K562 (cell line): ENCODE results near the gene IP6K1. TPM values are rescaled to one million over a fixed set of nuclear protein-coding genes. Genes with fewer than 3 reads are reported as not detected.
A peak's percentile ranks its signal among the peaks of the same experiment; 100 is the strongest.

Experiments used
- ATAC-seq: fragments of 200-7000 bp; cut with Tn5 transposase; 3 replicates; pipeline ENCODE4 v1.9.1; 2020; ENCODE audit warnings: moderate library complexity
- BruUV-seq: library from RNA; stranded (reverse); fragments of 400-500 nt; replicated peaks from 2 replicates; lab custom pipeline; 2021; lab: Mats Ljungman, UMichigan
- CTCF ChIA-PET: fragments of 300-600 bp; formaldehyde crosslinking; extraction: SDS; loops from one replicate; lab custom pipeline; 2021; ENCODE audit warnings: low intra/inter-chr PET ratio; lab: Yijun Ruan, JAX
- POLR2A ChIA-PET: fragments of 300-600, 350-650 bp; sonication (Branson Sonifier 250); formaldehyde crosslinking; extraction: SDS; loops from one replicate; lab custom pipeline; 2021; ENCODE audit warnings: antibody characterized with exemption, inconsistent platforms; lab: Yijun Ruan, JAX
- DNase-seq, 4 experiments: peaks; one replicate each; pipeline versions ENCODE4 v3.0.0 to v3.0.0-alpha.2; 2011 to 2018; ENCODE audit warnings: low spot score in 3 of 4, mixed read lengths in 3 of 4; ENCODE audit errors: extremely low read depth in 1 of 4
- FAIRE-seq: peaks from 2 replicates; lab custom pipeline; 2011; peaks lifted over from hg19 to GRCh38; lab: Jason Lieb, UNC
- H2AFZ ChIP-seq: 2 replicates; pipeline ENCODE4 v1.6.0; 2011; ENCODE audit warnings: low read depth, low read length, control low read depth, inconsistent platforms
- H3K27ac ChIP-seq: fragments of 200-600 bp; 3 replicates; pipeline ENCODE4 v1.8.0; 2011; ENCODE audit warnings: low read depth, mild to moderate bottlenecking, control low read depth, inconsistent platforms, low read length, moderate library complexity, mixed read lengths; ENCODE audit errors: extremely low read depth
- H3K27me3 ChIP-seq, 2 experiments: fragments of 300-600 bp in 1 of 2; 2 replicates in 1 of 2; 3 replicates in 1 of 2; pipeline versions ENCODE4 v1.6.0 to v1.8.0; 2011; ENCODE audit warnings: inconsistent platforms in 2 of 2, low read length in 2 of 2, mild to moderate bottlenecking in 1 of 2, mixed read lengths in 1 of 2, moderate library complexity in 1 of 2; ENCODE audit not compliant: control insufficient read depth in 2 of 2, insufficient read depth in 2 of 2
- H3K36me3 ChIP-seq: fragments of 300-600 bp; 3 replicates; pipeline ENCODE4 v1.8.0; 2011; ENCODE audit warnings: mild to moderate bottlenecking, low read length, inconsistent platforms; ENCODE audit not compliant: control insufficient read depth, insufficient read depth
- H3K4me1 ChIP-seq, 2 experiments: fragments of 200-600 bp in 1 of 2; replicated peaks in 1 of 2; 2 replicates in 1 of 2; 3 replicates in 1 of 2; pipeline versions ENCODE4 v1.5.1 to v1.8.0; 2011; ENCODE audit warnings: inconsistent platforms in 2 of 2, low read length in 2 of 2, mild to moderate bottlenecking in 1 of 2, mixed read lengths in 1 of 2, moderate library complexity in 1 of 2; ENCODE audit not compliant: control insufficient read depth in 2 of 2, insufficient read depth in 2 of 2
- H3K4me2 ChIP-seq: 2 replicates; pipeline ENCODE4 v1.6.1; 2011; ENCODE audit warnings: low read length, control low read depth, inconsistent platforms, mixed read lengths; ENCODE audit not compliant: insufficient read depth
- H3K4me3 ChIP-seq: fragments of 200-600 bp; sonication (generic), shearing (Covaris generic); 2 replicates; pipeline ENCODE4 v1.5.1; 2016; ENCODE audit warnings: control low read depth, inconsistent platforms
- H3K79me2 ChIP-seq: fragments of 200-600 bp; 3 replicates; pipeline ENCODE4 v1.8.0; 2011; ENCODE audit warnings: low read length, inconsistent platforms; ENCODE audit not compliant: control insufficient read depth, insufficient read depth
- H3K9ac ChIP-seq, 2 experiments: 2 replicates each; pipeline versions ENCODE4 v1.6.0 to v1.6.1; 2011; ENCODE audit warnings: low read depth in 2 of 2, low read length in 2 of 2, control low read depth in 1 of 2, inconsistent platforms in 1 of 2, mild to moderate bottlenecking in 1 of 2, mixed read lengths in 1 of 2; ENCODE audit not compliant: insufficient read depth in 1 of 2
- H3K9me1 ChIP-seq: one replicate; pipeline ENCODE4 v1.6.0; 2011; ENCODE audit warnings: inconsistent platforms, mild to moderate bottlenecking, low read length, moderate library complexity; ENCODE audit not compliant: control insufficient read depth, insufficient read depth
- H3K9me3 ChIP-seq: replicated peaks from 2 replicates; pipeline ENCODE4 v1.5.1; 2011; ENCODE audit warnings: low read depth, low read length, inconsistent platforms; ENCODE audit not compliant: control insufficient read depth, insufficient read depth
- H4K20me1 ChIP-seq: replicated peaks from 2 replicates; pipeline ENCODE4 v1.6.1; 2011; ENCODE audit warnings: low read length, inconsistent platforms, mixed read lengths; ENCODE audit not compliant: control insufficient read depth, insufficient read depth
- NONO ChIP-seq, 2 experiments: fragments of 200-400 bp in 1 of 2; fragments of 450-650 bp in 1 of 2; formaldehyde crosslinking in 1 of 2; IDR thresholded peaks; 2 replicates each; pipeline ENCODE4 v1.6.1; 2017; ENCODE audit warnings: low read depth in 2 of 2, mild to moderate bottlenecking in 2 of 2, moderate library complexity in 2 of 2, low read length in 1 of 2
- SIN3A ChIP-seq, 2 experiments: fragments of 150-350 bp in 1 of 2; IDR thresholded peaks; 2 replicates each; pipeline ENCODE4 v1.6.1; 2011 to 2016; ENCODE audit warnings: borderline replicate concordance in 2 of 2, low read depth in 2 of 2, low read length in 2 of 2, mild to moderate bottlenecking in 2 of 2, moderate library complexity in 2 of 2; ENCODE audit not compliant: control insufficient read depth in 1 of 2
- ZNF121 ChIP-seq: sonication (generic); formaldehyde crosslinking; conservative IDR thresholded peaks from 2 replicates; pipeline ENCODE4 v1.8.0; 2022; ENCODE audit warnings: missing genetic modification reagents
- ZNF76 ChIP-seq: fragments of 250-450 bp; sonication (Bioruptor Pico); IDR thresholded peaks from 2 replicates; pipeline ENCODE4 v1.4.0; 2020; ENCODE audit warnings: mild to moderate bottlenecking, moderate library complexity, borderline replicate concordance
- WGBS: fragments of 100-300 bp; shearing (Covaris generic); methylation state at CpG from one replicate; pipeline ENCODE4 v1.1.6; 2016; ENCODE audit warnings: low coverage, mixed read lengths; ENCODE audit not compliant: insufficient coverage; ENCODE audit errors: missing lambda C conversion rate; 5-methylcytosine and 5-hydroxymethylcytosine counted together
- in situ Hi-C: fragments of 300-500 bp; cut with MboI; formaldehyde crosslinking; loops from 4 replicates; pipeline ENCODE4 v1.15.0; 2018; ENCODE audit warnings: inconsistent platforms, mixed read lengths
- intact Hi-C: fragments of 100-400 bp; cut with micrococcal nuclease; formaldehyde crosslinking; loops from 2 replicates; pipeline ENCODE4 v1.14.2; 2022
- polyA plus RNA-seq, 8 experiments: library from polyadenylated mRNA; depleted of rRNA in 4 of 8; stranded (reverse) in 5 of 8; unstranded in 3 of 8; fragments of >200 nt; fragmentation: Nextera tagmentation in 2 of 8; fragmentation: Illumina TruSeq in 1 of 8; extraction: Ambion mirVana in 2 of 8; extraction: Trizol in 1 of 8; gene quantifications; 2 replicates each; pipeline versions ENCODE4 v1.2.1 to v1.2.3, GENCODE V29; 2011 to 2014; ENCODE audit warnings: inconsistent platforms in 1 of 8, missing spikeins in 1 of 8
- total RNA-seq, 7 experiments: library from RNA; depleted of rRNA in 6 of 7; stranded (reverse); fragments of >200 nt in 6 of 7; fragmentation: Illumina TruSeq in 2 of 7; extraction: Trizol in 2 of 7; gene quantifications; 2 replicates each; pipeline versions ENCODE4 v1.2.1 to v1.2.3, GENCODE V29; 2011 to 2021; ENCODE audit warnings: low replicate concordance in 1 of 7
- TF ChIP-seq, protein P1 (sequence below): fragments of 450-650 bp; formaldehyde crosslinking; IDR thresholded peaks from 2 replicates; pipeline ENCODE4 v1.4.0; 2020; ENCODE audit warnings: mild to moderate bottlenecking, mixed read lengths
- TF ChIP-seq, protein P2 (sequence below): fragments of 250-450 bp; sonication (Bioruptor Pico); IDR thresholded peaks from 2 replicates; pipeline ENCODE4 v1.8.0; 2022; ENCODE audit warnings: moderate library complexity, mild to moderate bottlenecking, inconsistent platforms

The IP6K1 gene
- total and polyA plus RNA-seq, 9 of the 15 experiments (the other 6 are each of a cell fraction or from before 2014, with no cell fraction given): 0.46 to 29.2 (median 13.1) TPM

DNA sequence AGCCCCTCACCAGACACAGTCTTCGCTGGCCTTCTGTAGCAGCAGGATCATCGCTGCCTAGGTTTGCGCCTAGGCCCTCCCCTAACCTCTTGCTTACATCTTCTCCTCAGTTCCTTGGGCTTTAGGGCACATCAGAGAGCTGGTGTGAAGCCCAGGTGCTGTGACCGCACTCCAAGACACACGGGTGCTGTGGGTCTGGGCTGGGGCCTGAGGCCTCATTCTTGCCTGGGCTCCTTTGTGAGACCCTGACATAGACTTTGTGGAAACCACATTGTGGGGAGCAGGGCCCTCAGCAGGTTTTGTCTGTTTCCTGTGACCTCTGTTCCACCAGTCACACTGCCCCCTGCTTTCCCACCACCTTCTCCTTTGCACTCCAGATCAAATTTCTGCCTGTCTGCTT is 74.9 kb downstream of the IP6K1 start (continued):
- no peak for TF ChIP-seq SIN3A (IDR thresholded peaks at IDR 0.05; ENCODE audit: borderline replicate concordance in 2 of 2, control insufficient read depth in 1 of 2, low read depth in 2 of 2, low read length in 2 of 2)
- TF ChIP-seq, protein P1, sequence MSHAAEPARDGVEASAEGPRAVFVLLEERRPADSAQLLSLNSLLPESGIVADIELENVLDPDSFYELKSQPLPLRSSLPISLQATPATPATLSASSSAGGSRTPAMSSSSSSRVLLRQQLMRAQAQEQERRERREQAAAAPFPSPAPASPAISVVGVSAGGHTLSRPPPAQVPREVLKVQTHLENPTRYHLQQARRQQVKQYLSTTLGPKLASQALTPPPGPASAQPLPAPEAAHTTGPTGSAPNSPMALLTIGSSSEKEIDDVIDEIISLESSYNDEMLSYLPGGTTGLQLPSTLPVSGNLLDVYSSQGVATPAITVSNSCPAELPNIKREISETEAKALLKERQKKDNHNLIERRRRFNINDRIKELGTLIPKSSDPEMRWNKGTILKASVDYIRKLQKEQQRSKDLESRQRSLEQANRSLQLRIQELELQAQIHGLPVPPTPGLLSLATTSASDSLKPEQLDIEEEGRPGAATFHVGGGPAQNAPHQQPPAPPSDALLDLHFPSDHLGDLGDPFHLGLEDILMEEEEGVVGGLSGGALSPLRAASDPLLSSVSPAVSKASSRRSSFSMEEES (CRISPR knock-in tag): no peak

DNA sequence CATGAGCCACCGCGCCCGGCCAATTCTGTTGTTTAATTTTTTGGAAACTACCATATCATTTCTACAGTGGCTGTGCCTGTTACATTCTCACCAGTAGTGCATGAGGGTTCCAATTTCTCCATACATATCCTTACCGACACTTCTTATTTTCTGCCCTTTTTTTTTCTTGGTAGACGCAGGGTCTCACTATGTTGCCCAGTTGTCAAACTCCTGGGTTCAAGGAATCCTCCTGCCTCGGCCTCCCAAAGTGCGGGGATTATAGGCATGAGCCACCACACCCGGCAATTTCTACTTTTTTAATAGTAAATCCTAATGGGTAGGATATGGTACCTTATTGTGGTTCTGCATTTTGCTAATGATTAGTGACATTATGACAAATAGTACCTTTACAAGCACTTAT is 76.5 kb downstream of the IP6K1 start:
- in situ Hi-C loops (no loop called here), intact Hi-C loops (no loop called here)
- ChIA-PET CTCF (no interaction called here), POLR2A (no interaction called here)
- no peak for ATAC-seq
- Histone ChIP-seq H2AFZ (no peak overlapping the region), H3K36me3 (peaks cover 26% of the 10 kb centered on the region; the same call in 2 of the 3 replicates), H3K9me3 (no peaks in the 10 kb centered on the region), H3K4me3 (no peak overlapping the region), H3K9me1 (no peaks in the 10 kb centered on the region), H3K9ac (no peak overlapping the region), H3K27me3 (no peaks in the 10 kb centered on the region), H3K4me1 (no peaks in the 10 kb centered on the region; a peak in 1 of 5 replicates), H3K27ac (no peak overlapping the region), H4K20me1 (no peaks in the 10 kb centered on the region), H3K79me2 (no peaks in the 10 kb centered on the region), H3K4me2 (no peak overlapping the region)
- TF ChIP-seq ZNF76 (CRISPR knock-in tag): no peak
- TF ChIP-seq, protein P2, sequence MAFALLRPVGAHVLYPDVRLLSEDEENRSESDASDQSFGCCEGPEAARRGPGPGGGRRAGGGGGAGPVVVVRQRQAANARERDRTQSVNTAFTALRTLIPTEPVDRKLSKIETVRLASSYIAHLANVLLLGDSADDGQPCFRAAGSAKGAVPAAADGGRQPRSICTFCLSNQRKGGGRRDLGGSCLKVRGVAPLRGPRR (CRISPR knock-in tag): no peak
- TF ChIP-seq ZNF121 (CRISPR knock-in tag): peak; percentile 57
- TF ChIP-seq NONO (IDR thresholded peaks at IDR 0.05; ENCODE audit: low read depth in 2 of 2, low read length in 1 of 2): no peak
- FAIRE-seq: no peak
- BruUV-seq: no TSS peak
- no peak for DNase-seq
- WGBS: 98% methylated on average over 5 of the region's 8 CpGs
